GM12892 (cell line): ENCODE data around the gene SOD2.

Experiments used
- DNase-seq: peaks from one replicate; pipeline ENCODE4 v3.0.0; 2011; ENCODE audit not compliant: insufficient read length
- FAIRE-seq: peaks from 2 replicates; lab custom pipeline; 2011; peaks lifted over from hg19 to GRCh38; lab: Jason Lieb, UNC
- POLR2A ChIP-seq: IDR thresholded peaks from 2 replicates; pipeline ENCODE4 v1.6.1; 2011; ENCODE audit warnings: low read depth, low read length, control low read depth
- POLR2AphosphoS5 ChIP-seq: IDR thresholded peaks from 2 replicates; pipeline ENCODE4 v1.6.1; 2011; ENCODE audit warnings: low read depth, low read length, control low read depth
- TAF1 ChIP-seq: IDR thresholded peaks from 2 replicates; pipeline ENCODE4 v1.6.1; 2011; ENCODE audit warnings: low read depth, mild to moderate bottlenecking, control low read depth, low read length, borderline replicate concordance

SOD2 gene

DNA sequence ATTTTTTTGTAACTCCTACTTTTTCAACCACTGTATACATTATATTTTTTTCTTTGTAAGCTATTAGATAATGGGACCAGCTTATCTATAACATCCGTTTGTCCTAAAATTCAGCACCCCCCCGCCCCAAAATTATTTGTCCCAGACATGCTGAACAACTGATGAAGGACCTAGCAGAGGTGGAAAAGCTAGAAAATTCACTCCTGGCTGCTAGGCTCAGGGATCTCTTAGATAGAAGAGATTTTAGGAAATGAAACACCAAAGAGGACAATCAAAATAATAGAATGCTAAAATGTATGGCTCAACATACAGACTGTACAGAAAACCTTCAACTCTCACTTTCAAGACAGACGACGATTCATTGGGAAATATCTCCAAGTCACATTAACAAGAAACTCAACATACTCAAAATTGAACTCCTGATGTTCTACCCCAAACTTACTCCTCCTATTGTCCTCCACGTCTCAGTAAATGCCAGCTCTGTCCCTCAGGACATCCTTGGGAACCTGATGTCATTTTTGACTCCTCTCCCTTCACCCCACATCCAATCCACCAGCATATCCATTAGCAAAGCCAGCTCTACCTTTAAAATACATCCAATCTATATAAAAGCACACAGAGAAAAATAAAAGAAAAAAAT lies 4.7 kb downstream of the SOD2 start:
- DNase-seq (no peak), FAIRE-seq (no peak)
- TF ChIP-seq POLR2AphosphoS5 (no peak), TAF1 (no peak), POLR2A (no peak)

DNA sequence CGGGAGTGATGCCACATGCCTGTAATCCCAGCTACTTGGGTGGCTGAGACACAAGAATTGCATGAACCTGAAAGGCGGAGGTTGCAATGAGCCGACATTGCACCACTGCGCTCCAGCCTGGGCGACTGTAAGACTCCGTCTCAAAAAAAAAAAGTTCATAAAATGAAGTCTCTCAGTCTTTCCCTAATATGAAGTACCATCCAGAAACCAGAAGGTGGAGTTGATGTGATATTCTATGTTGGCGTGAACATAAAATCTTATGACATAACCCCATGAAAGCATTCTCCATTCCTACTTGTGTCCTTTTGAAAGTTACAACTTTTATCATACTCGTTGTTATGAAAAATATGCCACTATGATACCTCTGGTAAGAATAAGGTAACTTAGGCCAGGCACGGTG lies 5.7 kb downstream of the SOD2 start:
- no peak for DNase-seq

DNA sequence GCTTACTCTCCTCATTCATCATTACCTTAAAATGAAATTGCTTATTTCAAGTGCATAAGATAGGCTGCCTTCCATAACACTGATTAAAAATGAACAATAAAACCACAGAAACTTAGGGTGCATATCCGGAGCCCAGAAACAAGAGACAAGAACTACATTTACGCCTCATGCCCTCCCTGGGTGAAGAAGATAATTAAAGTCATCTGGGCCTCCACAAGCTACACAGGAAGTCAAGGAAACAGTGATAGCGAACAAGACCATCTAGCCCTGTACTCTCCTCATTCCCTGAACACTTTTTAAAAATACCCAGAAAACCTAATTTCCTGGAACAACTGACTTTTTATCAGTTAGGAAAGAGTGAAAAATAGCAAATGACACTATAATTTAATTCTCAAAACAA lies 6.3 kb downstream of the SOD2 start:
- DNase-seq: no peak
- TF ChIP-seq TAF1 (no peak), POLR2A (no peak), POLR2AphosphoS5 (no peak)
- FAIRE-seq: no peak

More for the DNA sequence above, 5.7 kb downstream of the SOD2 start:
- TF ChIP-seq POLR2AphosphoS5 (no peak), TAF1 (no peak), POLR2A (no peak)
- no peak for FAIRE-seq

DNA sequence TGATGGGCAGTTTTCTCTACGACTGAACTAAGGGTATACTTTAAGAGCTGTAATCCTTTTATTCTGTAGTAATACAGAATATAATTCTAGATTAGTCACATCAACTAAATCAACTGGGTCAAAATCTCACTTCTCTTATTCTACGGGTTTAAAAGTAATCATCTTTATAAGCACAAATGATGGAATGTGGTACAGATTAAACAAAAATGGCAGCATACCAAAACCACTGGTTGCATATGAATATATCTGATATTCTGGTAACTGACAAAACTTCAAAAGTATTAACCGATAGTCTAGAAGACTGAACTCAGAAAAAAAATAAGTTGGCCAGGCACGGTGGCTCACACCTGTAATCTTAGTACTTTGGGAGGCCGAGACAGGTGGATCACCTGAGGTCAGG lies 7.0 kb downstream of the SOD2 start:
- TF ChIP-seq POLR2AphosphoS5 (no peak), POLR2A (no peak), TAF1 (no peak)
- DNase-seq (no peak), FAIRE-seq (no peak)

DNA sequence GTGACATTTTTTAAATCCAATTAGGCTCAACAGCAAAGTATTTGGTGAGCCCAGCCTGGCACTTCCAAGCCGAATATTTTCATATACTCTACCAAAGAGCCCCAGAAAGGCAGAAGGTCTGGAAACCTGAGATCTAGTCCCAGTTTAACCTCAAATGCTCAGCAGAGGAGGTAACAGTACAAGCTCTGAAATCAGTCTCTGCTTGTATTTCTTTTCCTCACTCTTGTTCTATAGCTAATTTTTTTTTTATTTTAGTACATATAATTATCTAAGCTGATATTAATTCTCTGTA lies 9.1 kb downstream of the SOD2 start:
- DNase-seq (no peak), FAIRE-seq (no peak)
- no peak for TF ChIP-seq TAF1

DNA sequence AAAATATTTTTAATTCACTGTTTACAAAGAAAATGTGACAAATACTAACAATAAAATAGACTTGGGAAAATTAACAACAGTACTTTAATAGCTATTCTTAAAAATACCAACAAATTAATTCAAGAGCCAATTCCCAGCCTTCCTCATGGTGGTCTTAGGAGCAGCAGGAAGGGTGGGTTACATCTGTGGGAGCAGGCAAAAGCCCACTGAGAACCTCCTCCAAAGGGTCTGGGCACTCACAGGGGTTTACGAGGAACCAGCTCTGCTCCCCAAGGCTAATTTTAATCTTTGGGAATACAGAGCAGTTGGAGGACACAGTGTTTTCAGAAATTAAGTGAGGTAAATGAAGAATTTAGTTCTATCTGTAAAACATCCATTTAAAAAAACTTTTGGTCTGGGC lies 10.2 kb downstream of the SOD2 start:
- TF ChIP-seq TAF1 (no peak), POLR2A (no peak), POLR2AphosphoS5 (no peak)
- DNase-seq (no peak), FAIRE-seq (no peak)

DNA sequence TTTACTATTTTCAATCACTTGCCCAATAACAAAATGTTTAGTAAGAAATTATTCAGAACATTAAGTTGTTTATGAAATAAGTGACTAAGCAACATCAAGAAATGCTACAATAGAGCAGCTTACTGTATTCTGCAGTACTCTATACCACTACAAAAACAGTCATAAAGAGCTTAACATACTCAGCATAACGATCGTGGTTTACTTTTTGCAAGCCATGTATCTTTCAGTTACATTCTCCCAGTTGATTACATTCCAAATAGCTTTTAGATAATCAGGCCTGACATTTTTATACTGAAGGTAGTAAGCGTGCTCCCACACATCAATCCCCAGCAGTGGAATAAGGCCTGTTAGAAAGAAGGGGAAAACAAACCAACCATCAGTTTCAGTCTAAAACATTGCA lies 10.7 kb downstream of the SOD2 start:
- TF ChIP-seq POLR2A: no peak
- TF ChIP-seq POLR2AphosphoS5: no peak
- no peak for TF ChIP-seq TAF1
- FAIRE-seq (no peak), DNase-seq (no peak)

DNA sequence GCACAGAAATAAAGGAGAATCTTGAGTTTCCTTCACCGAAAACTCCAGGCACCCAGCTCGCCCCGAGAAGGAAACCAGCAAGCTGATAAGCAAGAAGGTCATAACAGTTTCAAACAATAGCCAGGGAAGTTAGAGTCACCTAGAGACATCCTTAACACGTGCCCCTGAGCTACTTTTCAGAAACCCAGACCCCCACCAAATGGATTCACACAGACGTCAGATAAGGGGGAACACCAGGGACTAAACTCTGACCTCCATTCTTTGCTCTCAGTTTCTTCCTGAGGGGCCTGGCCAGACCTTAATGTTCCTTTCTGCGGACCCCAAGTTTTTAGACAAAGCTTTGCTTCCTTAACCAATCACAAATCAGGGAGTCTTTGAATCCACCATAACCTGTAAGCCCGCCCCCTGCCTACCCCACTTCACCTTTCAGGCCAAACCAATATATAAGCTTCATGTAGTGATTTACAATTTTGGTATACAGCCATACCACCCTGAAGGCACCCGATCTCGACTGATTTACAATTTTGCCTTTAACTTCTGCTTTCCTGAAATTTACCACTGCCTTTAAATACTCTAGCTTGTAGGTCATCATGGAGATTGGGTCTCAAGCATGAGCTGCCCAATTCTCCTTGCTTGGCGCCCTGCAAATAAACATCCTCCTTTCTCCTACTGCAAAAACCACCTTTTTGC lies 11.7 kb downstream of the SOD2 start:
- TF ChIP-seq POLR2A (no peak), POLR2AphosphoS5 (no peak), TAF1 (no peak)
- DNase-seq (no peak), FAIRE-seq (no peak)

DNA sequence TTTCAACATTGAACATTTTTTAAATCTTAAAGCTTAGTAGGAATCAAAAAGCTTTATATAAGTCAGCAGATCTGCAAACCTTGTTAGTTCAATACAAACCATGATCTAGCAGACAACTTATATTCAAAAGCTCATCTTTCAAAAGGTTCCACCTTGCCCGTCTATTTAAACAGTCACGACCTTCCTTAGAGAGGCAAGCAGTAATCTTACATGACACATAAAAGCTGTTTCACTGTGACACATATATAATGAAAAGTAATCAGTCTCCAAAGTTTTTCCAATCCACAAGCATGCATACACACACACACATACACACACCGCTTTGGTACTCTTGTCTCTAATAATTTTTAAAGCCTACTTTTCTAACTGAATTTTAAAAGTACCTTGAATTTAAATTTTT lies 12.9 kb downstream of the SOD2 start:
- no peak for FAIRE-seq
- TF ChIP-seq POLR2AphosphoS5: no peak
- no peak for TF ChIP-seq TAF1
- TF ChIP-seq POLR2A: no peak
- DNase-seq: no peak

DNA sequence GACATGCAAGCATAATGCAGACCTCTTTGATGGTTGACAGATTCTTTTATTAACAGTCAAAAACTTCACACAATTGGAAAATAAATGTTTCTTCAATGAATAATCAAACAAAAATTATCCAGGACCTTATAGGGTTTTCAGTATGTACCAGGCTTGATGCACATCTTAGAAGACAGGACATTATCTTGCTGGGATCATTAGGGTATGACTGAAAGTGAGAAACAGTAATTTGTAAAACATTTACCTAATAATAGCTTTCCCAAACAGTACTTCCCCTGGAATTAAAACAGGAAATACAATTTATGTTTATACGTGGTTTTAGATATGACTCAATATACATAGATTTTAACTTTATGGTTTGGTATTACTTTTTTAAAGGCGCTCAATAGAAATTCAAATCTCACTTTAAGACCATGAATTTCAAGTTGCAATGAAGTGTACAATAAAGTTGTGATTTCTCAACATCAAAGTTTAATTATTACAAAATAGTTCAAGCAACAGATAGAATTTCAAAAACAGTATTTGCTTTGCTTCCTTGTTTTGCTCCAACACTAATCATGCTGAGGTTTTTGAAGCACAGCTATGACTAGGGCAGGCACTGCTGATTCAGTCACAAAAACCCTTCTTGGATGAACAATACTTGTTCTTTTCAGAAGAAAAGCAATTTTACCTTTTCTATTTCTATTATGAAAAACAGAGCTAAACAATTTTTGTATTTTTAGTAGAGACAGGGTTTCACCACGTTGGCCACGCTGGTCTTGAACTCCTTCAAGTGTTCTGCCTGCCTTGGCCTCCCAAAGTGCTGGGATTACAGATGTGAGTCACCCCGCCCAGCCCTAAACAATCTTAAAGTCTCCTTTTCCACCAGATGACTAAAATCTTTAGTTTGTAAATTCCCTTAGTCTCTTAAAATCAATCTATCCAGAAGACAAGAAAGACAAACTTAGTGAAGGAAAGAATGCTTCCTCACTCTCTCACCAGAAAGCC lies 13.7 kb downstream of the SOD2 start:
- TF ChIP-seq POLR2AphosphoS5 (no peak), TAF1 (no peak), POLR2A (no peak)
- FAIRE-seq: peak; percentile 66
- DNase-seq: no peak

DNA sequence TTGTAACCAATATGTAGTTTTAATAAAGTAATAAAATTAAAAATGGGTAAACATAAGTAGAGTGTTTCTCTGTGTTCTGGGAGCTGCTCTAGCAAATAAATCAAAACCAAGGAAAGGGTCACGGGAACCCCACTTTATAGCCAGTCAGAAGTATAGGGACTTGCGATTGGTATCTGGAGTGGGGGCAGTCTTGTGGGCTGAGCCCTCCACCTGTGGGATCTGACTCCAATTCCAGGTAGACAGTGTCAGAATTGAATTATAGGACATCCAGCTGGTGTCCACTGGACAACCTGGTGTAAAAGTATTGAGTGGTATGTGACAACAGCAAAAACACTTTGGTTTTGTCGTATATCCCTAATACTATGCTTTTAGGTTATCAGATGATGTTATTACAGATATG lies 14.5 kb downstream of the SOD2 start:
- DNase-seq (no peak), FAIRE-seq (no peak)
- TF ChIP-seq POLR2A: no peak
- no peak for TF ChIP-seq POLR2AphosphoS5
- no peak for TF ChIP-seq TAF1
